Ishikawa (cell line): Measurements from ENCODE around the gene QSOX1.

Experiments used
- CEBPB ChIP-seq: IDR thresholded peaks from 2 replicates; pipeline ENCODE4 v1.6.1; 2012
- CREB1 ChIP-seq: IDR thresholded peaks from 2 replicates; pipeline ENCODE4 v1.6.1; 2012; ENCODE audit warnings: low read depth
- EP300 ChIP-seq: IDR thresholded peaks from 2 replicates; pipeline ENCODE4 v1.6.1; 2012; ENCODE audit warnings: borderline replicate concordance
- MAX ChIP-seq: IDR thresholded peaks from 2 replicates; pipeline ENCODE4 v1.6.1; 2012
- NFIC ChIP-seq: IDR thresholded peaks from 2 replicates; pipeline ENCODE4 v1.6.1; 2012
- TAF1 ChIP-seq: IDR thresholded peaks from 2 replicates; pipeline ENCODE4 v1.6.1; 2012; ENCODE audit warnings: low read depth, mild to moderate bottlenecking
- TCF12 ChIP-seq: IDR thresholded peaks from 2 replicates; pipeline ENCODE4 v1.6.1; 2012; ENCODE audit warnings: low read depth
- TEAD4 ChIP-seq: IDR thresholded peaks from 2 replicates; pipeline ENCODE4 v1.6.1; 2012

DNA sequence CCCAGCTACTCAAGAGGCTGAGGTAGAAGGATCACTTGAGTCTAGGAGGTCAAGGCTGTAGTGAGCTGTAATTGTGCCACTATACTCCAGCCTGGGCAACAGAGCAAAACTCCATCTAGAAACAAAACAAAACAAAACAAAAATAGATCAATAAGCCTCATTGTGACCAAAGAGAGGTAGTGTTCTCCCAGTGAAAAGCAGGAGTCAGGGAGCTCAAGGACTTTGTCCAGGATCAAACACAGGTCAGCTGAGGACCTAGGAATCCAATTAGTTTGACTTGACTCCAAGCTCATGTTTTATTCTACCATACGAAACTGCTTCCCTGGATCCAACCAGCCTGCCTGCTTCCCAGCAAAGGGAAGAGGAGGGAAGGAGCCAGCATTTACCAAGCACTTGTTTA is 21.5 kb upstream of the QSOX1 start:
- no peak for TF ChIP-seq TCF12
- TF ChIP-seq CREB1: no peak
- TF ChIP-seq TEAD4: no peak
- TF ChIP-seq TAF1: no peak
- no peak for TF ChIP-seq MAX
- no peak for TF ChIP-seq NFIC
- TF ChIP-seq EP300: no peak
- no peak for TF ChIP-seq CEBPB
